Stomach smooth muscle (tissue), 2 donors: Measurements from ENCODE around the gene SRCIN1.
"Not testable (repeated sequence)": the region's sequence is repeated elsewhere in the genome, so short reads cannot be mapped to it uniquely, and the experiment has no call there.

ENCODE experiments used
- H3K27ac ChIP-seq: one replicate; pipeline ENCODE4 v1.7.0; 2013; ENCODE audit warnings: mild to moderate bottlenecking, low read length, inconsistent platforms
- H3K27me3 ChIP-seq, 2 donors: one replicate each; pipeline ENCODE4 v1.7.0; 2013; ENCODE audit warnings: low read length in 2 of 2; ENCODE audit not compliant: insufficient read depth in 2 of 2, control insufficient read depth in 1 of 2
- H3K36me3 ChIP-seq, 2 donors: one replicate each; pipeline ENCODE4 v1.7.0; 2013; ENCODE audit warnings: low read length in 2 of 2; ENCODE audit not compliant: control insufficient read depth in 2 of 2, insufficient read depth in 2 of 2
- H3K4me1 ChIP-seq: one replicate; pipeline ENCODE4 v1.7.0; 2013; ENCODE audit warnings: low read length; ENCODE audit not compliant: control insufficient read depth, insufficient read depth
- H3K4me3 ChIP-seq, 2 donors: one replicate each; pipeline ENCODE4 v1.7.0; 2013; ENCODE audit warnings: low read length in 2 of 2
- H3K9ac ChIP-seq, 2 donors: one replicate each; pipeline ENCODE4 v1.7.0; 2013; ENCODE audit warnings: low read length in 2 of 2, mild to moderate bottlenecking in 1 of 2
- H3K9me3 ChIP-seq, 2 donors: one replicate each; pipeline ENCODE4 v1.7.0; 2013; ENCODE audit warnings: low read length in 2 of 2; ENCODE audit not compliant: control insufficient read depth in 2 of 2
- donor health status: healthy.
- donor health status: Pancreatic carcinoma.

SRCIN1 gene

GRCh38 chr17:38626606-38627226, 21.0 kb upstream of the SRCIN1 start:
- H3K27me3 ChIP-seq, H3K9me3 ChIP-seq, H3K27ac ChIP-seq, H3K9ac ChIP-seq, H3K36me3 ChIP-seq, H3K4me1 ChIP-seq, H3K4me3 ChIP-seq: not testable (repeated sequence)

GRCh38 chr17:38625482-38625881, 19.7 kb upstream of the SRCIN1 start:
- no peak overlapping the region for H3K9ac ChIP-seq
- no peak overlapping the region for H3K27ac ChIP-seq
- H3K36me3 ChIP-seq: no peaks in the 10 kb centered on the region
- peaks cover 2 to 6% of the 10 kb centered on the region in 2 donors for H3K27me3 ChIP-seq
- H3K9me3 ChIP-seq: no peaks in the 10 kb centered on the region
- no peaks in the 10 kb centered on the region for H3K4me1 ChIP-seq
- no peak overlapping the region for H3K4me3 ChIP-seq

- not testable (repeated sequence) for H3K27ac ChIP-seq, H3K9me3 ChIP-seq, H3K4me1 ChIP-seq, H3K4me3 ChIP-seq, H3K36me3 ChIP-seq, H3K9ac ChIP-seq, H3K27me3 ChIP-seq
Observed at GRCh38 chr17:38624782-38625355, 19.1 kb upstream of the SRCIN1 start.

GRCh38 chr17:38621538-38621937, 15.8 kb upstream of the SRCIN1 start:
- Histone ChIP-seq H3K27ac (no peak overlapping the region), H3K4me1 (no peaks in the 10 kb centered on the region), H3K36me3 (no peaks in the 10 kb centered on the region), H3K9me3 (no peaks in the 10 kb centered on the region), H3K27me3 (peaks cover 2 to 17% of the 10 kb centered on the region in 2 donors), H3K4me3 (no peak overlapping the region), H3K9ac (no peak overlapping the region)

GRCh38 chr17:38620551-38621277, 15.0 kb upstream of the SRCIN1 start:
- Histone ChIP-seq H3K9me3 (no peaks in the 10 kb centered on the region), H3K27me3 (peaks cover 2 to 17% of the 10 kb centered on the region in 2 donors), H3K4me1 (no peaks in the 10 kb centered on the region), H3K27ac (no peak overlapping the region), H3K4me3 (no peak overlapping the region), H3K36me3 (no peaks in the 10 kb centered on the region), H3K9ac (no peak overlapping the region)

GRCh38 chr17:38619937-38620550, 14.3 kb upstream of the SRCIN1 start:
- peaks cover 2 to 17% of the 10 kb centered on the region in 2 donors for H3K27me3 ChIP-seq
- H3K4me3 ChIP-seq: no peak overlapping the region
- H3K27ac ChIP-seq: no peak overlapping the region
- H3K36me3 ChIP-seq: no peaks in the 10 kb centered on the region
- H3K4me1 ChIP-seq: no peaks in the 10 kb centered on the region
- no peaks in the 10 kb centered on the region for H3K9me3 ChIP-seq
- H3K9ac ChIP-seq: no peak overlapping the region

- no peak overlapping the region for H3K27ac ChIP-seq
- no peaks in the 10 kb centered on the region for H3K36me3 ChIP-seq
- no peaks in the 10 kb centered on the region for H3K9me3 ChIP-seq
- no peaks in the 10 kb centered on the region for H3K4me1 ChIP-seq
- H3K27me3 ChIP-seq: peaks cover 2 to 17% of the 10 kb centered on the region in 2 donors
- H3K9ac ChIP-seq: no peak overlapping the region
- H3K4me3 ChIP-seq: no peak overlapping the region
Observed at GRCh38 chr17:38619451-38619795, 13.7 kb upstream of the SRCIN1 start.

GRCh38 chr17:38617967-38618760, 12.4 kb upstream of the SRCIN1 start:
- Histone ChIP-seq H3K4me3 (no peak overlapping the region), H3K9ac (no peak overlapping the region), H3K4me1 (no peaks in the 10 kb centered on the region), H3K27me3 (peaks cover 2 to 21% of the 10 kb centered on the region in 2 donors), H3K9me3 (no peaks in the 10 kb centered on the region), H3K27ac (no peak overlapping the region), H3K36me3 (no peaks in the 10 kb centered on the region)

GRCh38 chr17:38617074-38617860, 11.5 kb upstream of the SRCIN1 start:
- H3K4me1 ChIP-seq: no peaks in the 10 kb centered on the region
- H3K27ac ChIP-seq: no peak overlapping the region
- H3K36me3 ChIP-seq: no peaks in the 10 kb centered on the region
- no peak overlapping the region for H3K4me3 ChIP-seq
- H3K9ac ChIP-seq: no peak overlapping the region
- no peaks in the 10 kb centered on the region for H3K9me3 ChIP-seq
- H3K27me3 ChIP-seq: peaks cover 2 to 21% of the 10 kb centered on the region in 2 donors

- no peak overlapping the region for H3K27ac ChIP-seq
- H3K36me3 ChIP-seq: no peaks in the 10 kb centered on the region
- H3K9me3 ChIP-seq: peaks cover 0 to 7% of the 10 kb centered on the region in 2 donors
- H3K27me3 ChIP-seq: peaks cover 2 to 18% of the 10 kb centered on the region in 2 donors
- H3K4me3 ChIP-seq: no peak overlapping the region
- no peak overlapping the region for H3K9ac ChIP-seq
- no peaks in the 10 kb centered on the region for H3K4me1 ChIP-seq
Observed at GRCh38 chr17:38616361-38616760, 10.6 kb upstream of the SRCIN1 start.
